ENCODE measurements around the gene RSPH3. TPM values are rescaled to one million over a fixed set of nuclear protein-coding genes. Genes with fewer than 3 reads are reported as not detected.

Gene RSPH3
- 11.8 and 17.7 TPM in 2 replicates for total RNA-seq

GRCh38 chr6:158999666-159000403, at the start of gene RSPH3:
TSS of gene RSPH3 (minus strand) at chr6:159000202. CDS start at chr6:158999550, 652 bp downstream.

DNA sequence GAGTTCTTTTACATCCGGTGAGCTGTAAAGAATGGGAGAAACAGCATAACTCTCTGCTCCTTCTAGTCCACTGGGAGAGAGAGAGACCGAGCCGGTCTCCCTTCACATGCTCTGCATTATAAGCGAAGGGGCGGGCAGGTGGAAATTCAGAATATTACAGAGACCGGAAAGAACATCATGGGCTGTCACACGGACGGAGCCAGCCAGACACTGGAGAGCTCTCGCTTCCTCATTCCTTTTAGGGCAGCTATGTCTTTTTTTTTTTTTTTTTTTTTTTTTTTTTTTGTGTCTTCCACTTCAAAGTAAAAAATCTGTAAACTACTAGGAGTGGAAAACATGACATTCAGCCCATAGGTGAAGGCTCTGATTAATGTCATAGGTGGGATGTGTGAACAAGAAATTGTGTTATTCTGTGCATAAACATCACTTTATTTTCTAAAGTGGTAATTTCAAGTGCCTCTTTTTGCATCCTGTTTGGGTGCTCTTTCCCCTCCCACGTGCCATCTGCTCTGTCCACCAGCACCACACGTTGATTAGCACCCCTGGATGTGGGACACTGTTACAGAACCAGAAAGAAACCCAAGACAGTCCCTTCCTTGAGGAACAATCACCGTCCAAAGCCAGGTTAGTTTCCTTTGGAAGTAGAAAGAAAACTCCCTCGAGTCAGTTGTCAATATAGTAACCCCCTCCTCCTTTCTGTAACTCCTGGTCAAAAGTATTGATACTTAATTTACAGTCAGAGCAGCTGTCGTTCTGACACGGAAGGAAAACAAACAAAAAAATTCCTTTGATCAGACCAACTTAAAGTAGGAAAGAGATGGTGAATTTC, 45.1 kb upstream of the RSPH3 start, which contains the start of gene TAGAP:
Gene TAGAP (minus strand): TSS at position 93 of the 829 bp plus-strand sequence. CDS start 845 bp downstream, outside the sequence.

Small RNAs within 50 kb of the gene (small RNA-seq; reads per million reads assigned to genes)
- gene RNU6-293P, result not detected

Other genes with a start within 250 kb of the RSPH3 start
- gene EZR, start 180.8 kb downstream of the RSPH3 start, total RNA-seq, result 548 and 638 TPM in 2 replicates
- 0.11 and 0.39 TPM in 2 replicates for gene TAGAP, start 44.8 kb upstream of the RSPH3 start, total RNA-seq
- 3.0 and 29.4 TPM in 2 replicates for gene FNDC1, start 169.2 kb upstream of the RSPH3 start, total RNA-seq

Measured in placental epithelial cell (primary cell).